ENCODE results near the gene TMEM140. TPM values are rescaled to one million over a fixed set of nuclear protein-coding genes. Genes with fewer than 3 reads are reported as not detected.

TMEM140 gene
- total and polyA plus RNA-seq, 9 of the 15 experiments (the other 6 are each of a cell fraction or from before 2014, with no cell fraction given) = 0.03 to 0.82 (median 0.23) TPM

DNA sequence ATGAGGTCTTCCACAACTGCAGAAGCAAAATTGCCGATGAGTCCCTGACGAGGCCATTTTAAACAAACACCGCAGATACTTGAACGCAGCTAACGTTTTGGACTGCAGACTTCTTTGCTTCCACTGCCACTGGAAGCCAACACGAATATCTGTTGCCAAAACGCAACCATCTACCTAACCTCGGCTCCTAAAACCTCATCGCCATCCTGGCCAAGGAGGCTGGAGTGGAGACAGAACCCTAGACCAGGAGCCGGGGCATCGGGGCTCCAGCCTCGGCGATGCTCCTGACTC is 63.0 kb downstream of the TMEM140 start (continued):
- TF ChIP-seq, protein P1, sequence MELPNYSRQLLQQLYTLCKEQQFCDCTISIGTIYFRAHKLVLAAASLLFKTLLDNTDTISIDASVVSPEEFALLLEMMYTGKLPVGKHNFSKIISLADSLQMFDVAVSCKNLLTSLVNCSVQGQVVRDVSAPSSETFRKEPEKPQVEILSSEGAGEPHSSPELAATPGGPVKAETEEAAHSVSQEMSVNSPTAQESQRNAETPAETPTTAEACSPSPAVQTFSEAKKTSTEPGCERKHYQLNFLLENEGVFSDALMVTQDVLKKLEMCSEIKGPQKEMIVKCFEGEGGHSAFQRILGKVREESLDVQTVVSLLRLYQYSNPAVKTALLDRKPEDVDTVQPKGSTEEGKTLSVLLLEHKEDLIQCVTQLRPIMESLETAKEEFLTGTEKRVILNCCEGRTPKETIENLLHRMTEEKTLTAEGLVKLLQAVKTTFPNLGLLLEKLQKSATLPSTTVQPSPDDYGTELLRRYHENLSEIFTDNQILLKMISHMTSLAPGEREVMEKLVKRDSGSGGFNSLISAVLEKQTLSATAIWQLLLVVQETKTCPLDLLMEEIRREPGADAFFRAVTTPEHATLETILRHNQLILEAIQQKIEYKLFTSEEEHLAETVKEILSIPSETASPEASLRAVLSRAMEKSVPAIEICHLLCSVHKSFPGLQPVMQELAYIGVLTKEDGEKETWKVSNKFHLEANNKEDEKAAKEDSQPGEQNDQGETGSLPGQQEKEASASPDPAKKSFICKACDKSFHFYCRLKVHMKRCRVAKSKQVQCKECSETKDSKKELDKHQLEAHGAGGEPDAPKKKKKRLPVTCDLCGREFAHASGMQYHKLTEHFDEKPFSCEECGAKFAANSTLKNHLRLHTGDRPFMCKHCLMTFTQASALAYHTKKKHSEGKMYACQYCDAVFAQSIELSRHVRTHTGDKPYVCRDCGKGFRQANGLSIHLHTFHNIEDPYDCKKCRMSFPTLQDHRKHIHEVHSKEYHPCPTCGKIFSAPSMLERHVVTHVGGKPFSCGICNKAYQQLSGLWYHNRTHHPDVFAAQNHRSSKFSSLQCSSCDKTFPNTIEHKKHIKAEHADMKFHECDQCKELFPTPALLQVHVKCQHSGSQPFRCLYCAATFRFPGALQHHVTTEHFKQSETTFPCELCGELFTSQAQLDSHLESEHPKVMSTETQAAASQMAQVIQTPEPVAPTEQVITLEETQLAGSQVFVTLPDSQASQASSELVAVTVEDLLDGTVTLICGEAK (IDR thresholded peaks at IDR 0.05) = peak; percentile 50; the same call in 1 of the 2 replicates
- TF ChIP-seq, protein P1 (CRISPR knock-in tag; IDR thresholded peaks at IDR 0.05) = no peak
- TF ChIP-seq RAD21 (CRISPR knock-in tag; conservative IDR thresholded peaks at IDR 0.05 in 1 of 2, IDR thresholded peaks at IDR 0.05 in 1 of 2) = no peak
- TF ChIP-seq ZNF57 (CRISPR knock-in tag; IDR thresholded peaks at IDR 0.05) = 0 out of 2 replicates have a peak, but pooled peaks have one; percentile 52
- TF ChIP-seq DMBX1 (CRISPR knock-in tag; IDR thresholded peaks at IDR 0.05; ENCODE audit: borderline replicate concordance) = 0 out of 2 replicates have a peak, but pooled peaks have one; percentile 32
- TF ChIP-seq CBFA2T2 (conservative IDR thresholded peaks at IDR 0.05) = no peak
- 0 out of 4 replicates have a peak, but pooled peaks of 1 of the 2 experiments have one; percentile 10 for TF ChIP-seq SRF (CRISPR knock-in tag; IDR thresholded peaks at IDR 0.05)
- TF ChIP-seq HDAC2 (IDR thresholded peaks at IDR 0.05) = peak; percentile 37; the same call in 1 of the 2 replicates
- TF ChIP-seq YY1 (IDR thresholded peaks at IDR 0.05; ENCODE audit: borderline replicate concordance in 1 of 3, control insufficient read depth in 1 of 3, extremely low read depth in 1 of 3, insufficient read depth in 3 of 3, insufficient read length in 1 of 3, insufficient replicate concordance in 2 of 3, low read depth in 1 of 3, low read length in 2 of 3) = peak in 1 of 3 experiments; percentile 55
- TF ChIP-seq RNF2 (IDR thresholded peaks at IDR 0.05) = 0 out of 2 replicates have a peak, but pooled peaks have one; percentile 12
- no peak for TF ChIP-seq TBP (optimal IDR thresholded peaks at IDR 0.05; ENCODE audit: low read depth, low read length)
- TF ChIP-seq E2F4 (CRISPR knock-in tag; IDR thresholded peaks at IDR 0.05; ENCODE audit: low read depth) = no peak
- TF ChIP-seq ATF3 (IDR thresholded peaks at IDR 0.05) = no peak
- 0 out of 2 replicates have a peak, but pooled peaks have one; percentile 0 for TF ChIP-seq ATF3 (CRISPR knock-in tag; conservative IDR thresholded peaks at IDR 0.05)
- TF ChIP-seq ELK1 (CRISPR knock-in tag; IDR thresholded peaks at IDR 0.05) = no peak

Measured in K562 (cell line).